Esophagus muscularis mucosa (tissue), 4 donors: ENCODE data around the gene POLRMT. TPM values are rescaled to one million over a fixed set of nuclear protein-coding genes. Genes with fewer than 3 reads are reported as not detected.
A peak's percentile ranks its signal among the peaks of the same experiment; 100 is the strongest.

Source experiments
- DNase-seq: peaks from one replicate; pipeline ENCODE4 v3.0.0-alpha.2; 2017; ENCODE audit errors: extremely low spot score
- H3K27ac ChIP-seq, 4 donors: fragments of 200-600 bp; sonication (generic); replicated peaks in 1 of 4; 1 replicate in 3 of 4; 2 replicates in 1 of 4; pipeline ENCODE4 v1.5.1; 2016 to 2019; ENCODE audit warnings: mild to moderate bottlenecking in 1 of 4
- H3K27me3 ChIP-seq, 4 donors: fragments of 200-600 bp; sonication (generic); one replicate each; pipeline versions ENCODE4 v1.5.1 to v1.6.0; 2016 to 2019
- H3K36me3 ChIP-seq, 4 donors: fragments of 200-600 bp; sonication (generic); one replicate each; pipeline ENCODE4 v1.5.1; 2016 to 2019
- H3K4me1 ChIP-seq, 4 donors: fragments of 200-600 bp; sonication (generic); one replicate each; pipeline ENCODE4 v1.5.1; 2016 to 2019
- H3K4me3 ChIP-seq, 4 donors: fragments of 200-600 bp; sonication (generic); 1 replicate in 2 of 4; 2 replicates in 2 of 4; pipeline ENCODE4 v1.5.1; 2016 to 2019; ENCODE audit warnings: mild to moderate bottlenecking in 4 of 4, moderate library complexity in 1 of 4
- H3K9me3 ChIP-seq, 4 donors: fragments of 200-600 bp; sonication (generic); 1 replicate in 3 of 4; 2 replicates in 1 of 4; pipeline ENCODE4 v1.5.1; 2016 to 2019
- EP300 ChIP-seq: sonication (generic); formaldehyde crosslinking; IDR thresholded peaks from one replicate; pipeline ENCODE4 v1.6.1; 2017; ENCODE audit warnings: antibody characterized with exemption
- POLR2A ChIP-seq: fragments of 450-650 bp; IDR thresholded peaks from one replicate; pipeline ENCODE4 v1.6.1; 2017; ENCODE audit warnings: antibody characterized with exemption, moderate library complexity, mild to moderate bottlenecking, low read depth
- POLR2AphosphoS5 ChIP-seq, 2 donors: sonication (generic); formaldehyde crosslinking; IDR thresholded peaks; one replicate each; pipeline ENCODE4 v1.6.1; 2017; ENCODE audit warnings: antibody characterized with exemption in 2 of 2
- WGBS: methylation state at CpG from one replicate; pipeline ENCODE4 v1.1.5; 2018; 5-methylcytosine and 5-hydroxymethylcytosine counted together
- intact Hi-C: fragments of 100-400 bp; cut with DNase I; formaldehyde crosslinking; loops from one replicate; pipeline ENCODE4 v1.15.1; 2023
- total RNA-seq, 4 donors: library from RNA; depleted of rRNA; stranded (reverse); fragments of >200 nt; gene quantifications; one replicate each; pipeline versions ENCODE4 v1.1.0 to v1.2.1, GENCODE V29; 2016
- TF ChIP-seq, protein P1 (sequence below), 3 experiments: fragments of 200-600 bp in 2 of 3; fragments of 450-650 bp in 1 of 3; sonication (generic) in 2 of 3; IDR thresholded peaks; one replicate each; pipeline ENCODE4 v1.5.1; 2017 to 2019; ENCODE audit warnings: antibody characterized with exemption in 3 of 3, mild to moderate bottlenecking in 2 of 3, moderate library complexity in 1 of 3

POLRMT gene
- total RNA-seq, 4 donors from 2014 or later, result 20.8 to 40.7 (median 30.4) TPM

DNA sequence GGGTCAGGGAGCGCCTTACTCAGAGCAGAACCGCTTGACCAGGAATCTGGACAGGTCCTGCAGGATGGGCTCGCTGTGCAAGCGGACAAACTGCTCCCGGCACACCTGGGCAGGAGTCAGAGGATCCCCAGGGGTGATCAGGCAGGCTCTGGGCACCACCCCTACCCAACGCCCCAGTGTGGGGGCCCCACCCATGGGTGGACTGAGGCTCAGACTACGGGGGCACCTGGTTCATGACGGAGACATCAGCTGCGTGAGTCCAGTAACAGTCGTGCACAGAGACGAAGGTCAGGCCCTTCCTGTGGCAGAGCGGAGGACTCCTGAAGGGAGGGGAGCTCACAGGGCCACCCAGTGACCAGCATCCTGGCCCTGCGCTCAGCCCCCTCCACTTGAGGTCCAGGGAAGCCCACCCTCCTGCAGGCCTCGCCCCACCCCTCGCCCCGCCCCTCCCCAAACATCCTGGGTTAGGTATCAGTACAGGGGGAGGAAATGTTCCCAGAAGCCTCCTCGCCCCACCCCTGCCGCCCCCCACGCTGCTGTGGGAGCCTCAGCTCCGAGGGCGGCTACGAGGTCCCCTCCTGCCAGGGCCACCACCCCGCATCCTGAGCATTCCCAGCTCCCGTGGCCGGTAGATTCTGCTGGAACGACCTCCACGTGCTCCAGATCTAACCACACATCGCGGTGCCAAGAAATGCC lies 15.6 kb downstream of the POLRMT start:
- 84% methylated on average over 27 of the region's 29 CpGs for WGBS

DNA sequence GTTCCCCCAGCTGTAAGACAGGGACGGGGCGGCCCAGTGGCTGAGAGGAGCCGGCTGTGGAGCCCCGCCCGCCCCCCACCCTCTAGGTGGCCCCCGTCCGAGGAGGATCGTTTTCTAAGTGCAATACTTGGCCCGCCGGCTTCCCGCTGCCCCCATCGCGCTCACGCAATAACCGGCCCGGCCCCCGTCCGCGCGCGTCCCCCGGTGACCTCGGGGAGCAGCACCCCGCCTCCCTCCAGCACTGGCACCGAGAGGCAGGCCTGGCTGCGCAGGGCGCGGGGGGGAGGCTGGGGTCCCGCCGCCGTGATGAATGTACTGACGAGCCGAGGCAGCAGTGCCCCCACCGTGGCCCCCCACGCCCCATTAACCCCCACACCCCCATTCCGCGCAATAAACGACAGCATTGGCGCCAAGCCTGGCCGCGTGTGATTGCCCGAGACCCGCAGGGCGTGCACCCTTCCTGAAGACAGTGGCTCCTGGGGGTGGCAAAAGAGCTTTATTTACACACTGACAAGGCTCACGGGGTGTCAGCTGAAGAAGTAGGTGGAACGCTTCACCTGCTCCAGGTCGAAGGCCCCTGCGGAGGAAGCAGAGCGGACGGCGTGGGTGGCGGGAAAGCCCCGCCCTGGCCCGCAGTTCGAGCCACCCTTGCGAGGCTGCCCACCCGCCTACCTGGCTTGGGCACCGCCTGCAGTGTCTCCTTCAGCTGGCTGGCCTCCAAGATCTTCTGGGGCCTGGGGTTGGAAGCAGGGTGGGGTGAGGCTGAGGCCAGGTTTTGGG lies 16.4 kb downstream of the POLRMT start:
- H3K27ac ChIP-seq, result no peak overlapping the region
- H3K27me3 ChIP-seq, result peaks cover 0 to 42% (median 0%) of the 10 kb centered on the region in 4 donors
- intact Hi-C loops, result no loop called here
- no peak overlapping the region for H3K4me3 ChIP-seq
- TF ChIP-seq POLR2A, result no peak
- no peak for TF ChIP-seq POLR2AphosphoS5 (IDR thresholded peaks at IDR 0.05)
- no peak for TF ChIP-seq EP300
- TF ChIP-seq, protein P1, sequence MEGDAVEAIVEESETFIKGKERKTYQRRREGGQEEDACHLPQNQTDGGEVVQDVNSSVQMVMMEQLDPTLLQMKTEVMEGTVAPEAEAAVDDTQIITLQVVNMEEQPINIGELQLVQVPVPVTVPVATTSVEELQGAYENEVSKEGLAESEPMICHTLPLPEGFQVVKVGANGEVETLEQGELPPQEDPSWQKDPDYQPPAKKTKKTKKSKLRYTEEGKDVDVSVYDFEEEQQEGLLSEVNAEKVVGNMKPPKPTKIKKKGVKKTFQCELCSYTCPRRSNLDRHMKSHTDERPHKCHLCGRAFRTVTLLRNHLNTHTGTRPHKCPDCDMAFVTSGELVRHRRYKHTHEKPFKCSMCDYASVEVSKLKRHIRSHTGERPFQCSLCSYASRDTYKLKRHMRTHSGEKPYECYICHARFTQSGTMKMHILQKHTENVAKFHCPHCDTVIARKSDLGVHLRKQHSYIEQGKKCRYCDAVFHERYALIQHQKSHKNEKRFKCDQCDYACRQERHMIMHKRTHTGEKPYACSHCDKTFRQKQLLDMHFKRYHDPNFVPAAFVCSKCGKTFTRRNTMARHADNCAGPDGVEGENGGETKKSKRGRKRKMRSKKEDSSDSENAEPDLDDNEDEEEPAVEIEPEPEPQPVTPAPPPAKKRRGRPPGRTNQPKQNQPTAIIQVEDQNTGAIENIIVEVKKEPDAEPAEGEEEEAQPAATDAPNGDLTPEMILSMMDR (IDR thresholded peaks at IDR 0.05), result no peak
- H3K36me3 ChIP-seq, result peaks cover 47 to 53% (median 50%) of the 10 kb centered on the region in 4 donors
- H3K4me1 ChIP-seq, result peaks cover 0 to 15% (median 9%) of the 10 kb centered on the region in 4 donors
- H3K9me3 ChIP-seq, result no peaks in the 10 kb centered on the region
- WGBS, result 94% methylated on average over 17 of the region's 58 CpGs
- DNase-seq, result no peak

More for the DNA sequence above, 15.6 kb downstream of the POLRMT start:
- peaks cover 0 to 42% (median 0%) of the 10 kb centered on the region in 4 donors for H3K27me3 ChIP-seq
- no peak overlapping the region for H3K4me3 ChIP-seq
- no peaks in the 10 kb centered on the region for H3K9me3 ChIP-seq
- TF ChIP-seq POLR2AphosphoS5 (IDR thresholded peaks at IDR 0.05) (no peak), EP300 (no peak), POLR2A (no peak)
- TF ChIP-seq, protein P1 (IDR thresholded peaks at IDR 0.05), result no peak
- H3K27ac ChIP-seq, result no peak overlapping the region
- intact Hi-C loops, result no loop called here
- DNase-seq, result no peak
- H3K4me1 ChIP-seq, result peaks cover 0 to 15% (median 9%) of the 10 kb centered on the region in 4 donors
- peaks cover 55 to 61% (median 58%) of the 10 kb centered on the region in 4 donors for H3K36me3 ChIP-seq

DNA sequence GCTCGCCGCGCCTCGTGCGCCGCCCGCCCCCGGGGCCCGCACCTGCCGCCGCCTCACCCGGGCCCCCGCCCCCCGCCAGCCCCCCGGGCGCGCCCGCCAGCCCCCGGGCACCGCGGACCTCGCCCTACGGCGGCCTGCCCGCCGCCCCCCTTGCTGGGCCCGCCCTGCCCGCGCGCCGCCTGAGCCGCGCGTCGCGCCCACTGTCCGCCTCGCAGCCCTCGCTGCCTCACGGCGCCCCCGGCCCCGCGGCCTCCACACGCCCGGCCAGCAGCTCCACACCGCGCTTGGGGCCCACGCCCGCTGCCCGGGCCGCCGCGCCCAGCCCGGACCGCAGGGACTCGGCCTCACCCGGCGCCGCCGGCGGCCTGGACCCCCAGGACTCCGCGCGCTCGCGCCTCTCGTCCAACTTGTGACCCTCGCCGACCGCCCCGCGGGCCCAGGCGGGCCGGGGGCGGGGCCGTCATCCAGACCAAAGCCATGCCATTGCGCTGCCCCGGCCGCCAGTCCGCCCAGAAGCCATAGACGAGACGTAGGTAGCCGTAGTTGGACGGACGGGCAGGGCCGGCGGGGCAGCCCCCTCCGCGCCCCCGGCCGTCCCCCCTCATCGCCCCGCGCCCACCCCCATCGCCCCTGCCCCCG lies 17.2 kb downstream of the POLRMT start:
- Histone ChIP-seq H3K27ac (no peak overlapping the region), H3K9me3 (no peaks in the 10 kb centered on the region), H3K4me1 (peaks cover under 1 to 15% (median 10%) of the 10 kb centered on the region in 4 donors), H3K27me3 (peaks cover 0 to 42% (median 0%) of the 10 kb centered on the region in 4 donors), H3K36me3 (peaks cover 41 to 46% (median 43%) of the 10 kb centered on the region in 4 donors), H3K4me3 (peak overlapping the region in 1 of 4 donors; percentile 27)
- WGBS, result 18% methylated on average over 36 of the region's 97 CpGs
- no peak for TF ChIP-seq POLR2A
- TF ChIP-seq, protein P1 (IDR thresholded peaks at IDR 0.05), result no peak
- intact Hi-C loops, result no loop called here
- no peak for DNase-seq

DNA sequence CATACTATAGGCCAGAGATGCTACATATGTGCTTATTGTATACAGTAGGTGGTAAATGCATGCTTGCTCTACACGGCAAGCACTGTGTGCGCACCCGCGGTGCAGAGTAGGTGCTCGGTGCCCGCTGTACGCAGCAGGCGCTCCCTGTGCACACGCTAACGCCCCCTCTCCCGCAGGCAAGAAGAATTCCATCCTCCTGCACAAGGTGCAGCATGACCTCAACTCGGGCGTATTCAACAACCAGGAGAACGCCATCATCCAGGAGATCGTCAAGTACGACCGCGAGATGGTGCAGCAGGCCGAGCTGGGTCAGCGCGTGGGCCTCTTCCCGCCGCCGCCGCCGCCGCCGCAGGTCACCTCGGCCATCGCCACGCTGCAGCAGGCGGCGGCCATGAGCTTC lies 17.7 kb downstream of the POLRMT start:
- Histone ChIP-seq H3K9me3 (no peaks in the 10 kb centered on the region), H3K27ac (no peak overlapping the region), H3K36me3 (peaks cover 36 to 40% (median 39%) of the 10 kb centered on the region in 4 donors), H3K4me3 (peak overlapping the region in 1 of 4 donors; percentile 27), H3K27me3 (peaks cover 0 to 42% (median 0%) of the 10 kb centered on the region in 4 donors), H3K4me1 (peaks cover 6 to 19% (median 16%) of the 10 kb centered on the region in 4 donors)
- whole genome bisulfite sequencing, result 17% methylated on average over 5 of the region's 33 CpGs
- intact Hi-C loops, result no loop called here
- no peak for TF ChIP-seq EP300
- TF ChIP-seq, protein P1 (IDR thresholded peaks at IDR 0.05), result peak in 2 of 3 experiments; percentile 7
- no peak for DNase-seq
